Measurements from ENCODE around the gene ANO1. TPM values are rescaled to one million over a fixed set of nuclear protein-coding genes. Genes with fewer than 3 reads are reported as not detected.
"Not testable (repeated sequence)": the region's sequence is repeated elsewhere in the genome, so short reads cannot be mapped to it uniquely, and the experiment has no call there.

ANO1 gene
- polyA plus RNA-seq, 2 of the 4 experiments (the other 2 are of a cell fraction) = 0.27 to 0.44 TPM

DNA sequence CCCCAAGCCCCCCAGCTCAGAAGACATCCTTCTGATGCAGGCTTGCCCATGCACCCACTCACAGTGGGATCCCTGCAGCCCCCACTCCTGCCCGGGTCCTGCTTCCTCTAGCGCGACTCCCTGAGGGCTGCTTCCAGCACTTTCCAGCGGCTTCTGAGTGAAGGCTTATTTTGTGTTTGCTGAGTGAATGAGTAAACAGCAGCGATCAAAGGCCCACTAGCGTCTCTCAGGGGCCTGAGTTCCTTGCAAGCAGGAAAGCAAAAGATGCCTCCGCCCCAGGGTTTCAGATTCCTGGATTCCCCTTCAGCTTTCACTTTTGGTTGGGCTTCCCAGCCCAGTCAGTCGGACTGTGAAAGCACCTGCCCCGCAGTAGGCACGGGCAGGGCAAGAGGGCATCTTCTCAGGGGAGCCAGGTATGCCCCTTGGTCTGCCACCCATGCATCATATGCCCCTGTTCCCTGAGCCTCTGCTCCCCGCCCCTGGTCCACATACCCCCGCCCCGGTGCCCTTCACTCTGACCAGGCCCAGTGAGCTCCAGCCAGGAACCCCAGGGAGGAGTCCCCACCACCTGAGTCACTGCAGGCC lies 134.2 kb downstream of the ANO1 start:
- Histone ChIP-seq H3K4me3 (no peak overlapping the region), H3K4me2 (peak overlapping the region; percentile 59), H3K27ac (peak overlapping the region in 1 of 2 experiments; percentile 42; a peak in 1 of 6 replicates), H3K9me3 (no peaks in the 10 kb centered on the region), H3K4me1 (peaks cover 16% of the 10 kb centered on the region; the same call in 2 of the 3 replicates)
- CTCF ChIA-PET = interaction anchor here (0.7 to 1.1 kb wide), 4 partner anchors 13 to 387 kb away, joined by 3 read pairs; no protein-coding TSS in a partner anchor
- POLR2A ChIA-PET = no interaction called here
- 44% methylated on average over 10 of the region's 13 CpGs for WGBS (ENCODE audit: missing lambda C conversion rate)
- FAIRE-seq = no peak
- TF ChIP-seq TFCP2L1 (CRISPR knock-in tag; IDR thresholded peaks at IDR 0.05) = no peak
- no peak for TF ChIP-seq JUNB (IDR thresholded peaks at IDR 0.05)
- TF ChIP-seq ESRRA (IDR thresholded peaks at IDR 0.05; ENCODE audit: borderline replicate concordance, low read length) = no peak
- TF ChIP-seq NR3C1 (IDR thresholded peaks at IDR 0.05) = no peak
- TF ChIP-seq EP300 (IDR thresholded peaks at IDR 0.05) = no peak
- no peak for TF ChIP-seq NPAS2 (CRISPR knock-in tag; IDR thresholded peaks at IDR 0.05; ENCODE audit: borderline replicate concordance)
- no peak for TF ChIP-seq ZC3H11A (IDR thresholded peaks at IDR 0.05)
- TF ChIP-seq, protein P1, sequence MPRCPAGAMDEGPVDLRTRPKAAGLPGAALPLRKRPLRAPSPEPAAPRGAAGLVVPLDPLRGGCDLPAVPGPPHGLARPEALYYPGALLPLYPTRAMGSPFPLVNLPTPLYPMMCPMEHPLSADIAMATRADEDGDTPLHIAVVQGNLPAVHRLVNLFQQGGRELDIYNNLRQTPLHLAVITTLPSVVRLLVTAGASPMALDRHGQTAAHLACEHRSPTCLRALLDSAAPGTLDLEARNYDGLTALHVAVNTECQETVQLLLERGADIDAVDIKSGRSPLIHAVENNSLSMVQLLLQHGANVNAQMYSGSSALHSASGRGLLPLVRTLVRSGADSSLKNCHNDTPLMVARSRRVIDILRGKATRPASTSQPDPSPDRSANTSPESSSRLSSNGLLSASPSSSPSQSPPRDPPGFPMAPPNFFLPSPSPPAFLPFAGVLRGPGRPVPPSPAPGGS (IDR thresholded peaks at IDR 0.05) = no peak
- no peak for TF ChIP-seq EHMT2 (IDR thresholded peaks at IDR 0.05; ENCODE audit: low read depth)
- no peak for TF ChIP-seq EHF (CRISPR knock-in tag; IDR thresholded peaks at IDR 0.05)
- TF ChIP-seq HOXB5 (CRISPR knock-in tag; IDR thresholded peaks at IDR 0.05) = no peak
- TF ChIP-seq, protein P2, sequence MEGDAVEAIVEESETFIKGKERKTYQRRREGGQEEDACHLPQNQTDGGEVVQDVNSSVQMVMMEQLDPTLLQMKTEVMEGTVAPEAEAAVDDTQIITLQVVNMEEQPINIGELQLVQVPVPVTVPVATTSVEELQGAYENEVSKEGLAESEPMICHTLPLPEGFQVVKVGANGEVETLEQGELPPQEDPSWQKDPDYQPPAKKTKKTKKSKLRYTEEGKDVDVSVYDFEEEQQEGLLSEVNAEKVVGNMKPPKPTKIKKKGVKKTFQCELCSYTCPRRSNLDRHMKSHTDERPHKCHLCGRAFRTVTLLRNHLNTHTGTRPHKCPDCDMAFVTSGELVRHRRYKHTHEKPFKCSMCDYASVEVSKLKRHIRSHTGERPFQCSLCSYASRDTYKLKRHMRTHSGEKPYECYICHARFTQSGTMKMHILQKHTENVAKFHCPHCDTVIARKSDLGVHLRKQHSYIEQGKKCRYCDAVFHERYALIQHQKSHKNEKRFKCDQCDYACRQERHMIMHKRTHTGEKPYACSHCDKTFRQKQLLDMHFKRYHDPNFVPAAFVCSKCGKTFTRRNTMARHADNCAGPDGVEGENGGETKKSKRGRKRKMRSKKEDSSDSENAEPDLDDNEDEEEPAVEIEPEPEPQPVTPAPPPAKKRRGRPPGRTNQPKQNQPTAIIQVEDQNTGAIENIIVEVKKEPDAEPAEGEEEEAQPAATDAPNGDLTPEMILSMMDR (IDR thresholded peaks at IDR 0.05) = no peak
- TF ChIP-seq HDAC2 (IDR thresholded peaks at IDR 0.05) = no peak
- TF ChIP-seq MAX (IDR thresholded peaks at IDR 0.05) = no peak
- TF ChIP-seq KDM5A (IDR thresholded peaks at IDR 0.05) = no peak
- TF ChIP-seq RARB (CRISPR knock-in tag; IDR thresholded peaks at IDR 0.05) = no peak
- no peak for TF ChIP-seq USF2 (IDR thresholded peaks at IDR 0.05)
- no peak for DNase-seq (ENCODE audit: low read depth in 1 of 2, low spot score in 1 of 2)
- peak; percentile 30 to 41; a peak in 4 of 6 replicates for ATAC-seq

GRCh38 chr11:70217388-70217787 lies 139.3 kb downstream of the ANO1 start:
- FAIRE-seq; H3K4me3 ChIP-seq; H3K9me3 ChIP-seq; CTCF ChIA-PET; H3K4me1 ChIP-seq; H3K27ac ChIP-seq; ATAC-seq; POLR2A ChIA-PET; DNase-seq (ENCODE audit: low read depth in 1 of 2, low spot score in 1 of 2); H3K4me2 ChIP-seq: not testable (repeated sequence)
- 81% methylated on average over 4 of the region's 5 CpGs for WGBS (ENCODE audit: missing lambda C conversion rate)

GRCh38 chr11:70218076-70218475 lies 140.0 kb downstream of the ANO1 start:
- ATAC-seq; DNase-seq (ENCODE audit: low read depth in 1 of 2, low spot score in 1 of 2); H3K4me2 ChIP-seq; H3K9me3 ChIP-seq; H3K4me3 ChIP-seq; POLR2A ChIA-PET; H3K27ac ChIP-seq; FAIRE-seq; H3K4me1 ChIP-seq; CTCF ChIA-PET: not testable (repeated sequence)
- WGBS (ENCODE audit: missing lambda C conversion rate) = 83% methylated on average over 8 of the region's 8 CpGs

Data from A549 (cell line).